Measurements from ENCODE around the gene SUGCT.

SUGCT gene

GRCh38 chr7:40658729-40659128, 523.9 kb downstream of the SUGCT start:
- TF ChIP-seq USF1 (IDR thresholded peaks at IDR 0.05) (no peak), EGR1 (IDR thresholded peaks at IDR 0.05) (no peak), TEAD4 (IDR thresholded peaks at IDR 0.05) (no peak), CREB1 (IDR thresholded peaks at IDR 0.05; ENCODE audit: low read depth) (no peak), ZBTB7A (IDR thresholded peaks at IDR 0.05; ENCODE audit: low read depth) (no peak), NFIC (IDR thresholded peaks at IDR 0.05) (no peak), REST (IDR thresholded peaks at IDR 0.05; ENCODE audit: low read depth) (no peak), RAD21 (IDR thresholded peaks at IDR 0.05; ENCODE audit: low read depth) (no peak), TAF1 (IDR thresholded peaks at IDR 0.05; ENCODE audit: low read depth) (no peak), YY1 (IDR thresholded peaks at IDR 0.05; ENCODE audit: low read depth) (no peak), CEBPB (IDR thresholded peaks at IDR 0.05) (no peak), TCF12 (IDR thresholded peaks at IDR 0.05; ENCODE audit: low read depth) (no peak), EP300 (IDR thresholded peaks at IDR 0.05; ENCODE audit: borderline replicate concordance) (no peak), FOXM1 (IDR thresholded peaks at IDR 0.05; ENCODE audit: borderline replicate concordance, low read depth) (no peak), MAX (IDR thresholded peaks at IDR 0.05) (no peak)

- TF ChIP-seq EGR1 (IDR thresholded peaks at IDR 0.05) (no peak), USF1 (IDR thresholded peaks at IDR 0.05) (no peak), REST (IDR thresholded peaks at IDR 0.05; ENCODE audit: low read depth) (no peak), NFIC (IDR thresholded peaks at IDR 0.05) (no peak), MAX (IDR thresholded peaks at IDR 0.05) (no peak), TAF1 (IDR thresholded peaks at IDR 0.05; ENCODE audit: low read depth) (no peak), RAD21 (IDR thresholded peaks at IDR 0.05; ENCODE audit: low read depth) (no peak), CREB1 (IDR thresholded peaks at IDR 0.05; ENCODE audit: low read depth) (no peak), CEBPB (IDR thresholded peaks at IDR 0.05) (no peak), YY1 (IDR thresholded peaks at IDR 0.05; ENCODE audit: low read depth) (no peak), EP300 (IDR thresholded peaks at IDR 0.05; ENCODE audit: borderline replicate concordance) (no peak)
These were observed 524.4 kb downstream of the SUGCT start for GRCh38 chr7:40659231-40659630.

GRCh38 chr7:40673285-40673684, 538.5 kb downstream of the SUGCT start:
- TF ChIP-seq CREB1 (IDR thresholded peaks at IDR 0.05; ENCODE audit: low read depth) (no peak), FOXM1 (IDR thresholded peaks at IDR 0.05; ENCODE audit: borderline replicate concordance, low read depth) (no peak), ZBTB7A (IDR thresholded peaks at IDR 0.05; ENCODE audit: low read depth) (no peak), MAX (IDR thresholded peaks at IDR 0.05) (no peak), TAF1 (IDR thresholded peaks at IDR 0.05; ENCODE audit: low read depth) (no peak), CEBPB (IDR thresholded peaks at IDR 0.05) (no peak), NFIC (IDR thresholded peaks at IDR 0.05) (no peak), USF1 (IDR thresholded peaks at IDR 0.05) (no peak), RAD21 (IDR thresholded peaks at IDR 0.05; ENCODE audit: low read depth) (no peak)

GRCh38 chr7:40674316-40674715, 539.5 kb downstream of the SUGCT start:
- no peak for TF ChIP-seq NFIC (IDR thresholded peaks at IDR 0.05)

- TF ChIP-seq EGR1 (IDR thresholded peaks at IDR 0.05) (no peak), CEBPB (IDR thresholded peaks at IDR 0.05) (no peak), ZBTB7A (IDR thresholded peaks at IDR 0.05; ENCODE audit: low read depth) (no peak), YY1 (IDR thresholded peaks at IDR 0.05; ENCODE audit: low read depth) (no peak), NFIC (IDR thresholded peaks at IDR 0.05) (no peak), USF1 (IDR thresholded peaks at IDR 0.05) (no peak), TAF1 (IDR thresholded peaks at IDR 0.05; ENCODE audit: low read depth) (no peak), CREB1 (IDR thresholded peaks at IDR 0.05; ENCODE audit: low read depth) (no peak), EP300 (IDR thresholded peaks at IDR 0.05; ENCODE audit: borderline replicate concordance) (no peak), RAD21 (IDR thresholded peaks at IDR 0.05; ENCODE audit: low read depth) (no peak), FOXM1 (IDR thresholded peaks at IDR 0.05; ENCODE audit: borderline replicate concordance, low read depth) (no peak), REST (IDR thresholded peaks at IDR 0.05; ENCODE audit: low read depth) (no peak), TCF12 (IDR thresholded peaks at IDR 0.05; ENCODE audit: low read depth) (no peak), TEAD4 (IDR thresholded peaks at IDR 0.05) (no peak), MAX (IDR thresholded peaks at IDR 0.05) (no peak)
These were observed 540.9 kb downstream of the SUGCT start for GRCh38 chr7:40675741-40676140.

Measured in Ishikawa (cell line).